HEK293T (cell line): Measurements from ENCODE around the gene MID2.

ENCODE experiments used
- ARNT ChIP-seq: fragments of 450-650 bp; IDR thresholded peaks from 2 replicates; pipeline ENCODE4 v1.6.1; 2017; ENCODE audit warnings: mild to moderate bottlenecking
- BHLHE40 ChIP-seq: fragments of 450-650 bp; IDR thresholded peaks from 2 replicates; pipeline ENCODE4 v1.6.1; 2016; ENCODE audit warnings: mild to moderate bottlenecking, moderate library complexity, borderline replicate concordance
- FOXA1 ChIP-seq: fragments of 450-650 bp; IDR thresholded peaks from 2 replicates; pipeline ENCODE4 v1.6.1; 2016; ENCODE audit warnings: mild to moderate bottlenecking
- HDGF ChIP-seq: fragments of 450-650 bp; IDR thresholded peaks from 2 replicates; pipeline ENCODE4 v1.6.1; 2017; ENCODE audit warnings: antibody characterized with exemption, borderline replicate concordance
- NFRKB ChIP-seq: fragments of 450-650 bp; IDR thresholded peaks from 2 replicates; pipeline ENCODE4 v1.6.1; 2016; ENCODE audit warnings: mild to moderate bottlenecking, moderate library complexity
- SP1 ChIP-seq: fragments of 450-650 bp; IDR thresholded peaks from 2 replicates; pipeline ENCODE4 v1.6.1; 2017
- SUZ12 ChIP-seq: fragments of 450-650 bp; IDR thresholded peaks from 2 replicates; pipeline ENCODE4 v1.6.1; 2016; ENCODE audit warnings: mild to moderate bottlenecking
- ZNF384 ChIP-seq: fragments of 450-650 bp; IDR thresholded peaks from 2 replicates; pipeline ENCODE4 v1.6.1; 2016

DNA sequence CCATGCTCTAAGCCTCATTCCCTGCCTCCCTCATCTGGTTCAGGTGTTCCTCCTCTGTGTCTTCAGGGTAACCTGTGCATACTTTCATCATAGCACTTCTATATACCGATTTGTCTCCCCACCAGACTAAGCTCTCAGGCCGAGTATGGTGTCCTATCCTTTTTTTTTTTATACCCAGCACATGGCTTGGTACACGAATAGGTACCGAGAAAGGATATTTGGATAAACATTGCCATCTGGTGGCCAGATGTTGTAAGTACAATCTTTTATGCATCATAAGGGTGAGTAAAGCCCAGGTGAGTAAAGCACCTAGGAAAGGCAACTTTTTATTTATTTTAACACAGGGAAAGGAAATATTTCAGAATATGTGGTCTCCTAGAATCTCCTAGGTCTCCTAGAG is 68.4 kb downstream of the MID2 start:
- no peak for TF ChIP-seq NFRKB
- no peak for TF ChIP-seq ARNT
- TF ChIP-seq SUZ12, result no peak
- TF ChIP-seq BHLHE40, result no peak
- TF ChIP-seq ZNF384, result peak; percentile 86
- TF ChIP-seq SP1, result no peak
- no peak for TF ChIP-seq FOXA1
- no peak for TF ChIP-seq HDGF
